Measurements from ENCODE around the gene IGF1.

DNA sequence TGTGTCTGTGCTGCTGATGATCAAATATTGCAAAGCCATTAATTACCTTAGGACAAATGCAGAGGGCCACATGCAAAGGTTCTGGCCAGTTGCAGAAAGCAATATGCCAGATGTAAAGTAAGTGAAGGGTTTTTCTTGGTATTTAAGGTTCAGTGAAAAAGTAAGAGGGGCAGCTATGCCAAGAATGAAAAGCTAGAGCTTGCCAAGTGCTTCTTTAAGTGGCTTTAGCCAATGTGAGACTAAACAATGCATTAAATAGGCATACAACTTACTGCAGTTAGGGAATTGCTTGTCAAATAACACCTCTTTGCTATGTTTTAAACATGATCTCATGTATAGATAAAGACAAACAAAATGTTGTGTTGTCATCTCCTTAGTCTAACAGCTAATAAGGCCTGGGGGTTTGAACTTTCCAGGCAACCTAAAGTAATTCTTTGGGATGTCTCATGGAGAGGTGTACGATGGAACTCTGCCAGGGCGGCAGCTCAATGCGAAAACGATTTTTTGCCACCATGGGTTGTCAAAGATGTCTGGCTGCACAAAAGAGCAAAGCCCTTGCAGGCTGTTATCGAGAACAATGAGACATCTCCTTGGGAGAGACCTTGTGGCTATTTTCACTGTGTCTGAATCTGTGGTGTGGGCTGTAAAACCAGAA, 12.0 kb downstream of the IGF1 start:
- TF ChIP-seq, protein P1, sequence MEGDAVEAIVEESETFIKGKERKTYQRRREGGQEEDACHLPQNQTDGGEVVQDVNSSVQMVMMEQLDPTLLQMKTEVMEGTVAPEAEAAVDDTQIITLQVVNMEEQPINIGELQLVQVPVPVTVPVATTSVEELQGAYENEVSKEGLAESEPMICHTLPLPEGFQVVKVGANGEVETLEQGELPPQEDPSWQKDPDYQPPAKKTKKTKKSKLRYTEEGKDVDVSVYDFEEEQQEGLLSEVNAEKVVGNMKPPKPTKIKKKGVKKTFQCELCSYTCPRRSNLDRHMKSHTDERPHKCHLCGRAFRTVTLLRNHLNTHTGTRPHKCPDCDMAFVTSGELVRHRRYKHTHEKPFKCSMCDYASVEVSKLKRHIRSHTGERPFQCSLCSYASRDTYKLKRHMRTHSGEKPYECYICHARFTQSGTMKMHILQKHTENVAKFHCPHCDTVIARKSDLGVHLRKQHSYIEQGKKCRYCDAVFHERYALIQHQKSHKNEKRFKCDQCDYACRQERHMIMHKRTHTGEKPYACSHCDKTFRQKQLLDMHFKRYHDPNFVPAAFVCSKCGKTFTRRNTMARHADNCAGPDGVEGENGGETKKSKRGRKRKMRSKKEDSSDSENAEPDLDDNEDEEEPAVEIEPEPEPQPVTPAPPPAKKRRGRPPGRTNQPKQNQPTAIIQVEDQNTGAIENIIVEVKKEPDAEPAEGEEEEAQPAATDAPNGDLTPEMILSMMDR (conservative IDR thresholded peaks at IDR 0.05; ENCODE audit: low read length), result no peak
- no peak for TF ChIP-seq EZH2phosphoT487 (IDR thresholded peaks at IDR 0.05; ENCODE audit: borderline replicate concordance)
